ENCODE results near the gene USP12. TPM values are rescaled to one million over a fixed set of nuclear protein-coding genes. Genes with fewer than 3 reads are reported as not detected.

The USP12 gene
- total RNA-seq, 2 experiments from 2014 or later, result 27.1 to 28.4 TPM

DNA sequence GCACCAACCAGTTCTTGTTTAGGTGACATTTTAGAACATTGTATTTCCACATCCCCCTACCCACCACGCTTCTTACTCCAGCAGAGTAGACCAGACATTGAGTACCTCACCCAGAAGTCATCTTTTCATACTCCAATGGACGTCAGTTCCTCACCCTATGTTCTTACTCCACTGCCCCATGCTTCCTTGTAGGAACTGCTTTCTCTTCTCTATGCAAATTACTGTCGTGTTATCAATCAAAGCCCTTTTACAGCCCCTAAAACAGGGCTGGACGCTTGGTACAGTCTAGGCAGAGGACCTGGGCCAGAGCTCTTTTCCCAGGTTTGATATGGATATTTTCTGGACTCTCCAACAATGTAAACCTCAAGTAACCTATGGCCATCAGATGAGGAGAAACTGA is 58.2 kb downstream of the USP12 start:
- no peak for DNase-seq
- Mint-ChIP-seq H3K36me3 (ENCODE audit: low read depth) (peaks cover 41% of the 10 kb centered on the region), H3K9me3 (no peaks in the 10 kb centered on the region), H3K27me3 (ENCODE audit: low read depth) (no peaks in the 10 kb centered on the region), H3K27ac (no peak overlapping the region), H3K4me1 (ENCODE audit: low read depth) (peaks cover 36% of the 10 kb centered on the region), H3K4me3 (no peak overlapping the region)
- CTCF ChIA-PET, result interaction anchor here (1.1 kb wide), 1 partner anchor 128 kb away, joined by 3 read pairs; no protein-coding TSS in a partner anchor
- intact Hi-C loops (cut with micrococcal nuclease), result loop anchor here (10.0 kb wide), 1 partner anchor 51 kb away; no protein-coding TSS in a partner anchor

DNA sequence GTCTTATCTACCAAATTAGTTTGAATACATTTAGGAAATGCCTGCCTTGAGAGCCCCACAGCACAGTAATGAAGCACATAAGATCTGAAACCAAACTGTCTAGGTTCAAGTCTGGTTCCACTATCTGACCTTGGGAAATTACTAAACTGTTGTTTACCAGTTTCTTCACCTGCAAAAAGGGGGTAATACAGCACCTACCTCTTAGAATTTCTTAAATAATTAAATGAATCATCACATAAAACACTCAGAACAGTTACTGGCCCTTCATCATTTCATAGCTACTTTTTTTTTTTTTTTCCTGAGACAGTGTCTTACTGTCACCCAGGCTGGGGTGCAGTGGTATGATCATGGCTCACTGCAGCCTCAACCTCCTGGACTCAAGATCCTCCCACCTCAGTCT is 59.6 kb downstream of the USP12 start:
- intact Hi-C loops (cut with micrococcal nuclease), result loop anchor here (1.0 to 10.0 kb wide), 2 partner anchors 19 to 53 kb away; no protein-coding TSS in a partner anchor
- H3K4me3 Mint-ChIP-seq, result no peak overlapping the region
- H3K36me3 Mint-ChIP-seq (ENCODE audit: low read depth), result peaks cover 41% of the 10 kb centered on the region
- no peaks in the 10 kb centered on the region for H3K27me3 Mint-ChIP-seq (ENCODE audit: low read depth)
- H3K4me1 Mint-ChIP-seq (ENCODE audit: low read depth), result peaks cover 29% of the 10 kb centered on the region
- H3K9me3 Mint-ChIP-seq, result no peaks in the 10 kb centered on the region
- DNase-seq, result peak; percentile 16
- CTCF ChIA-PET, result interaction anchor here (0.6 kb wide), 2 partner anchors 35 to 127 kb away, joined by 3 read pairs; no protein-coding TSS in a partner anchor
- no peak overlapping the region for H3K27ac Mint-ChIP-seq

DNA sequence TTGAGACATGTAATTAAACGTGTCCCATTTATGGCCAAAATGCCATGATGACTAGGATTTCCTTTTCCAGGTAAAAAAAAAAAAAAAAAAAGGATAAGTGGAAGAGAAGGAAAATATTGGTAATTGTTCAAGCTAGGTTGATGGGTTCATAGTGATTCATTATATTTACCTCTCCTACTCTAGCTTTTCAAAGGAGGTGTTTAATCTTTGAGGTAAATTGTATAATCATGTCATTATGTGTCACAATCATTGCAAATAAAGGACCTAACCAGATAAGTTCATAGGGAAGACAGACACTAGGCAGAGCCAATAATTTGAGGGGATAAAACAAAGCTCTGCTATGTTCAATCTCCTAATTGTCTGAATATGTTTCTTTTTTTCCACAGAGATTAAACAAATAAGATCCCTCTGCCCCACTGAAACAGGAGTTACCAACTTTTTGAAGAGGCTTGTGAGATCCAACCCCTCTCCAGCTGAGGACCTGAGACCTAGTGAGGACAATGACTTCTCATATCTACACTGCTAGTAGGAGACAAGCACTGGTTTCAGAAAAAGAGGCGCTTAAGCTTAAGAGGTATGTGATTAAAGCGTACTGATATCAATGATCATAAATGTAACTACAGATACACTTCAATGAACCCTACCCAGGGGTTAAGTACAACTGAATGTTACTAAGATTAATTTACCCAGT is 61.4 kb downstream of the USP12 start:
- intact Hi-C loops (cut with micrococcal nuclease), result loop anchor here (10.0 kb wide), 1 partner anchor 55 kb away; no protein-coding TSS in a partner anchor
- Mint-ChIP-seq H3K4me1 (ENCODE audit: low read depth) (peaks cover 31% of the 10 kb centered on the region), H3K9me3 (no peaks in the 10 kb centered on the region), H3K4me3 (no peak overlapping the region), H3K27me3 (ENCODE audit: low read depth) (no peaks in the 10 kb centered on the region), H3K27ac (no peak overlapping the region), H3K36me3 (ENCODE audit: low read depth) (peaks cover 34% of the 10 kb centered on the region)
- CTCF ChIA-PET, result no interaction called here
- DNase-seq, result no peak

DNA sequence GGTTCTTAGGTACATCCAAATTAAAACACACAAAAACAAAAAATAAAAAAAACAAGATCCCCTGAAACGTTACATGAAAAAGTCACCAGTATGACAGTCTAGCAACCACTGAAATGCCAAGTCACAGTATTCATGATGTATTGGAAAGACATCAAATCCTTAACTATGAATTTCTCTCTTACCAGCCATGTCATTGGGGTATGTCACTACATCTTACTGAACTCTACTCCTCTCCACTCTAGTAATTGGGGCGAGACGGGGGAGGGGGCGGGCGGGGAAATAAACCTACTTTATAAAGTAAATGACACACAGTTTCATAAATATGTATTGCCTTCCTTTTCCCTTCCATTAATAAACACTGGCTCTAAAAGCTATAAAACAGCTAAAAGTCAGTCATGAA is 65.5 kb downstream of the USP12 start:
- Mint-ChIP-seq H3K4me1 (ENCODE audit: low read depth) (peaks cover 15% of the 10 kb centered on the region), H3K9me3 (no peaks in the 10 kb centered on the region), H3K27me3 (ENCODE audit: low read depth) (no peaks in the 10 kb centered on the region), H3K4me3 (no peak overlapping the region), H3K27ac (no peak overlapping the region), H3K36me3 (ENCODE audit: low read depth) (peaks cover 29% of the 10 kb centered on the region)
- CTCF ChIA-PET, result no interaction called here
- intact Hi-C loops (cut with micrococcal nuclease), result no loop called here
- no peak for DNase-seq

DNA sequence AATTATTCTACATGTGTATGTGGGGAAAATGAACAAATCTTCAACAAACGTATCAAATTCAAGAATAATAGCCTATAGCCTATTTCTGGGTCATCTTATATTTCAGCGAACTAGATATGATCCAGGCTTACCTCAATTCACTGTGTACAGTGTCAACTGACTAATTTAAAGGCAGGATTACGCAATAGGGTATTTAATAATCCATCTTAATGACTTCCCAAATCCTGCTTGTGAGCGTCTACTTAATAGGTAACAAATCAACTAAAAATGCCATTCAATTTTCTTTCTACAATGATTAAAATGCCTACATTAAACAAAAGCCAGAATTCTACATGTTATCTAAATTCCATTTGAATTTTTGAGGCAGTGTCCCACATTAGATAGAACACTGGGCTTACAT is 67.0 kb downstream of the USP12 start:
- H3K9me3 Mint-ChIP-seq, result no peaks in the 10 kb centered on the region
- intact Hi-C loops (cut with micrococcal nuclease), result no loop called here
- peaks cover 36% of the 10 kb centered on the region for H3K36me3 Mint-ChIP-seq (ENCODE audit: low read depth)
- peaks cover 15% of the 10 kb centered on the region for H3K4me1 Mint-ChIP-seq (ENCODE audit: low read depth)
- CTCF ChIA-PET, result no interaction called here
- DNase-seq, result no peak
- no peaks in the 10 kb centered on the region for H3K27me3 Mint-ChIP-seq (ENCODE audit: low read depth)
- H3K27ac Mint-ChIP-seq, result no peak overlapping the region
- no peak overlapping the region for H3K4me3 Mint-ChIP-seq

DNA sequence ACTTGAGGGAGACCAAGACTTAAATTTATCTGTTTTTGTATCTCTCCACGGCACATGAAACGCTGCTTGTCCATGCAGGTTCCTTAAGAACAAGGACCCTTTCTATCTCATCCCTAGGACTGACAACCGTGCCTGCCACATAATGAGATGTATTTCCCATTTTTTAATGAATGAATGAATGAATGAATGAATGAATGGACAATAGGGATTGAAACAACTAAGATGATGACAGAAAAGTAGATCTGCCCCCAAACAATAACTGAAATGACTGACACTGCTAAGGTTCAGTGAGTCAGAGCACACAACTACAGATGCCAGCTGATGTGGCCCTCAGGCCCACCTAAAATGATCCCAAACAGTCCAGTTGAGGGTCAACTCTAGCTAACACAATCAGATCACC is 69.8 kb downstream of the USP12 start:
- Mint-ChIP-seq H3K27me3 (ENCODE audit: low read depth) (no peaks in the 10 kb centered on the region), H3K4me1 (ENCODE audit: low read depth) (peaks cover 27% of the 10 kb centered on the region), H3K36me3 (ENCODE audit: low read depth) (peaks cover 29% of the 10 kb centered on the region), H3K9me3 (no peaks in the 10 kb centered on the region), H3K4me3 (no peak overlapping the region), H3K27ac (no peak overlapping the region)
- no peak for DNase-seq
- intact Hi-C loops (cut with micrococcal nuclease), result no loop called here
- CTCF ChIA-PET, result no interaction called here

DNA sequence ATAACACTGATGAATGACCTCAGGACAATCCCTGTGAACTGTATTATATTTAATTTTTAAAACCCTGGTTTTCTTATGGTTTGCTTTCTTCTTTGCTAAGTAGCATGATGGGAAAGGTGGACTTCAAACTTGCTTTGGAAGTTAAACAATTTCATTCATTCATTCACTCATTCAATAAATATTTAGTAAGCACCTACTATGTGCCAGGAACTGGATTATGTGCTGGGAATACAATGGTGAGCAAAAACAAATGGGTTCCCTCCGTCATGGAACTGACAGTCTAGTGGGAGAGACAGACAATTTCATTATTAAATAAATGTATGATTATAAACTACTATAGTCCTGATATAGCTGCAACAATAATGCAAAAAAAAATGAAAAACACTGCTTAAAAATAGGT is 70.3 kb downstream of the USP12 start:
- no peak overlapping the region for H3K4me3 Mint-ChIP-seq
- no peaks in the 10 kb centered on the region for H3K9me3 Mint-ChIP-seq
- CTCF ChIA-PET, result no interaction called here
- intact Hi-C loops (cut with micrococcal nuclease), result no loop called here
- peaks cover 29% of the 10 kb centered on the region for H3K36me3 Mint-ChIP-seq (ENCODE audit: low read depth)
- no peaks in the 10 kb centered on the region for H3K27me3 Mint-ChIP-seq (ENCODE audit: low read depth)
- H3K4me1 Mint-ChIP-seq (ENCODE audit: low read depth), result peaks cover 27% of the 10 kb centered on the region
- no peak overlapping the region for H3K27ac Mint-ChIP-seq
- DNase-seq, result no peak

DNA sequence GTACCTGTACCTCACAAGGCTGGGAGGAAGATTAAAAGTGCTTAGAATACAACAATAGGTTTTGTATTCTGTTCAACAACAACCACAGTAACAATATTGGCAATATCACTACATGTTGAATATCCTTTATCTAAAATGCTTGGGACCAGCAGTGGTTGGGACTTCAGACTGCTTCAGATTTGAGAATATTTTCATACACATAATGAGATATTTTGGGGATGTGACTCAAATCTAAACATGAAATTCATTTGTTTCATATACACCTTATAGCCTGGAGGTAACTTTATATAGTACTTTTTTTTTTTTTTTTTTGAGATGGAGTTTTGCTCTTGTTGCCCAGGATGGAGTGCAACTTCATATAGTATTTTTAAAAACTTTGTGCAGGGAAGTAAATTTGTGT is 73.9 kb downstream of the USP12 start:
- no peak overlapping the region for H3K27ac Mint-ChIP-seq
- CTCF ChIA-PET, result interaction anchor here (0.5 kb wide), 1 partner anchor 215 kb away, joined by 4 read pairs; no protein-coding TSS in a partner anchor
- no peaks in the 10 kb centered on the region for H3K27me3 Mint-ChIP-seq (ENCODE audit: low read depth)
- no peak for DNase-seq
- H3K9me3 Mint-ChIP-seq, result no peaks in the 10 kb centered on the region
- no peak overlapping the region for H3K4me3 Mint-ChIP-seq
- intact Hi-C loops (cut with micrococcal nuclease), result no loop called here
- peaks cover 39% of the 10 kb centered on the region for H3K36me3 Mint-ChIP-seq (ENCODE audit: low read depth)
- H3K4me1 Mint-ChIP-seq (ENCODE audit: low read depth), result peaks cover 22% of the 10 kb centered on the region

DNA sequence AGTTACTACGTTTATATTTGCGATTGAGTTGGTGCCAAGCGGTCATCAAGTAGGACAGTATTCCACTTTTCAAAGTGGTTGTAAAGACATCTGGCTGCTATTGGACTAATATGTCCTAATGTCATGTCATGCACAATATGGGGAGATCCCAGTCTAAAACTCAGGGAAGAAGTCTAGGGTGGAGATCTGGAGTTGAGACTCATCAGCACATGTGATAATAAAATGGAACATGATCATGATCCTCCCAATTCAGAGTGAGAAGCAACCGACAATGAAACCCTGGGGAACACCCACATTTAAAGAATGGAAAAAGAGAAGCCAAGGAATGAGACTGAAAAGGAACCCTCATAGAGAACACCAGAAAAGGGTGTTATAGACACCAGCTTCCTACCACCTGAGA is 80.2 kb downstream of the USP12 start:
- no peaks in the 10 kb centered on the region for H3K27me3 Mint-ChIP-seq (ENCODE audit: low read depth)
- no peak overlapping the region for H3K4me3 Mint-ChIP-seq
- intact Hi-C loops (cut with micrococcal nuclease), result no loop called here
- H3K27ac Mint-ChIP-seq, result no peak overlapping the region
- H3K9me3 Mint-ChIP-seq, result no peaks in the 10 kb centered on the region
- H3K4me1 Mint-ChIP-seq (ENCODE audit: low read depth), result no peaks in the 10 kb centered on the region
- CTCF ChIA-PET, result no interaction called here
- peaks cover 54% of the 10 kb centered on the region for H3K36me3 Mint-ChIP-seq (ENCODE audit: low read depth)
- no peak for DNase-seq

DNA sequence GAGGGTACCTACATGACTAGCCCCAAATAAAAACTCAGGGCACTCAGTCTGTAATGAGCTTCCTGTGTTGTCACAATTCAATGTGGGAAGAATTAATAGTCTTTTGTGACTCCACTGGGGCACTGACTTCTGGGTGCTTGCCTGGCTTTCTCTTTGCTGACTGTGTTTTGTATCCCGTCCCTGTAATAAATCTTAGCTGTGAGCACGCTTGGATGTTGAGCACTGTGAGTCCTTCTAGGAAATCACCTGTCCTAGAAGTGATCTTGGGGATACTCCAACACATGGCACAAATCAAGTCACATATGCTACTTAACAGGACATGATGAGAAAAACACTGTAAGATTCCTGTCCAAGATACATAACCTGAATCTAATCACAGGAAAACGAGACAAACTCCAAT is 83.0 kb downstream of the USP12 start:
- DNase-seq, result no peak
- Mint-ChIP-seq H3K36me3 (ENCODE audit: low read depth) (peaks cover 56% of the 10 kb centered on the region), H3K27me3 (ENCODE audit: low read depth) (no peaks in the 10 kb centered on the region), H3K4me3 (no peak overlapping the region), H3K4me1 (ENCODE audit: low read depth) (no peaks in the 10 kb centered on the region), H3K9me3 (no peaks in the 10 kb centered on the region), H3K27ac (no peak overlapping the region)
- CTCF ChIA-PET, result no interaction called here
- intact Hi-C loops (cut with micrococcal nuclease), result no loop called here

DNA sequence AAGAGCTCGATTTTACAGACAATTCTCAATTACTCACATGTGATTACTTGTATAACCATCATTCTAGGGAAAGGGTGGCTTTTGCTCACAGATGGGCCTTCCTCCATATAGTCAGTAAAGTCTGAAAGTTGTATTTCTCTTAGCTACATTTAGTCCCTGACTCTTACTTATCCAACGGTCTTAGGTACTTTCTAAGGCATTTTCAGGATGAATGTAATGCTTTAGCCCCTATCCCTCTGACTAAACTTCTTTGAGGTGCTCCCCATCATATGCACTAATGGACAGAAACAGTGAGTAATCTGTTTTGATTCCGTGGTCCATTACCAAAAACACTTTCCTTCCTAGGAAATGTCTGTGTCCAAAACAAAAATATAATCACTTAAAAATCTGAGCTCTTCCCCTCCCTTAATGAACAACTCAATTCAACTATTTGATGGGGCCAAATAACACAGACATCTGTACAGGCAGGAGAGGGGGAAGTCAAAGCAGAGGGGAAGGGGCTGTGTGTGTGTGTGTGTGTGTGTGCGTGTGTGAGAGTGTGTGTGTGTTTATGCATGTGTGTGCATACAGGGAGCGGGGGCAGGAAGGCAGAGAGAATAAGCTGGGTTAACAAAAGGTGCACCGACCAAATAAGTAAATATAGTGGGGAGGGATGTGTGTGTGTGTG is 84.9 kb downstream of the USP12 start:
- H3K4me3 Mint-ChIP-seq, result no peak overlapping the region
- H3K27ac Mint-ChIP-seq, result no peak overlapping the region
- peaks cover 53% of the 10 kb centered on the region for H3K36me3 Mint-ChIP-seq (ENCODE audit: low read depth)
- no peaks in the 10 kb centered on the region for H3K9me3 Mint-ChIP-seq
- CTCF ChIA-PET, result interaction anchor here (0.6 to 1.0 kb wide), 4 partner anchors 10 to 315 kb away, joined by 3 to 4 read pairs (median 4); no protein-coding TSS in a partner anchor
- DNase-seq, result no peak
- no peaks in the 10 kb centered on the region for H3K27me3 Mint-ChIP-seq (ENCODE audit: low read depth)
- intact Hi-C loops (cut with micrococcal nuclease), result no loop called here
- peaks cover 2% of the 10 kb centered on the region for H3K4me1 Mint-ChIP-seq (ENCODE audit: low read depth)

DNA sequence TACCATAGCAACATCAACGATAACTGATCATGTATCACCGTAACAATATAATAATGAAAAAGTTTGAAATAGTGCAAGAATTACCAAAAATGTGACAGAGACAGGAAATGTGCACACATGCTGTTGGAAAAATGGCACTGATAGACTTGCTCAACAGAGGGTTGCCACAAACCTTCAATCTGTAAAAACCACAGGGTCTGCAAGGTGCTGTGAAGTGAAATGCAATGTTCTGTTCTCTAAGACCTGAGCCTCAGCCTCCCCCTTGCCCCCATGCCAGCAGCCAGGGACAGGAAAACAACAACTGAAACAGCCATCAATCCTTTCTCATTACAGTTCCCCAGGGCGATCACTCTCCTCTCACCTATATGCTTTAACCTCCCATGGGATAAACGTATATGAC is 88.4 kb downstream of the USP12 start:
- Mint-ChIP-seq H3K9me3 (no peaks in the 10 kb centered on the region), H3K4me3 (no peak overlapping the region), H3K27ac (no peak overlapping the region), H3K36me3 (ENCODE audit: low read depth) (peaks cover 45% of the 10 kb centered on the region), H3K4me1 (ENCODE audit: low read depth) (peaks cover 2% of the 10 kb centered on the region), H3K27me3 (ENCODE audit: low read depth) (no peaks in the 10 kb centered on the region)
- CTCF ChIA-PET, result no interaction called here
- intact Hi-C loops (cut with micrococcal nuclease), result no loop called here
- DNase-seq, result no peak
